HG03432 (cell line): ENCODE measurements around the gene FGFBP1.

Experiments
- ATAC-seq: cut with Tn5 transposase; IDR thresholded peaks from one replicate; pipeline ENCODE4 v1.9.1; 2021; ENCODE audit warnings: mild to moderate bottlenecking, moderate library complexity; ENCODE audit not compliant: unreplicated experiment

The FGFBP1 gene

DNA sequence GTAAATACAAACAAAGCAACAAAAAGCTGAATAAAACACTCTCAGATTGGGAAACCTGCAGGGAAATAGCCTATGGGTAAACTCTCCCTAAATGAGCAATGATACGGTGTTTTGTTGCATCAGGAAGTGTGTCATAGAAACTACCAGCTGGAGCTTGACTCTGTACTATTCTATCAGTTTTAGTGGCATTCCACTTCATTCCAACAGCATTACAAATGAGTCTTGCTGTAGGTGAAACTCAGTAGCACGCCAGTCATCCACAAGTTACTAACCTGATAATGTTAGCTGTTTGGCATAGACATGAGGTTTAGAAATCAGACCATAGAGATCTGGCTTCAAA, 24.9 kb downstream of the FGFBP1 start:
- ATAC-seq: no peak

DNA sequence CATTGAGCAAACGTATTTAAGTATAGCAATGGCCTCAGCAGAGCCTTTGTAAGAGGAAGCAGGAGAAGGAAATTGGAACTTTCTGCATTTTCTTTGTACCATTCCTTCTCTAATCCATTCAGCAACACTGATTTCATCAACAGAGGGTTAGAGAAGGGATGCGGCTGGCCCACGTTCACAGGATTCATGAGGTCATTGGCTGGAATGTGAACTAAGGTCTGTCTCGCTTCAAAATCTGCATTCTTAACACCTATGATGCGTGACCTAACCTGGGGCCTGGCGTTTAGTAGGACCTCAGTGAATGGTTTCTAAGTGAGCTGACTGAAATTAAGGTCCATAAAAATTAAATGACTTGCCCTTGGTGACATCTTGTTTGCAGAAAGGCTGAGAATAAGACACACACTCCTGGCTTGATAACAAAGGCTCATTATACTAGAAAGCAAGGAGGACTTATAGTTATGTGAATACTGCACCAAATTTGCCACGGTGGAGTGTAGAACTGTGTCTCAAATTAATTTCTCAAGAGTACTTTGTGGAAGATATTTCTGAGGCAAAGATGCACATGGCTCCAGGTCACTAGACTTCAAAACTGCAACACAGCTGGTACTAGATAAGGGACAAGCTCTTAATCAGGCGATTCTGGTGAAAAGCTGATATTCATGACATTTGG, 25.4 kb downstream of the FGFBP1 start:
- ATAC-seq: no peak

DNA sequence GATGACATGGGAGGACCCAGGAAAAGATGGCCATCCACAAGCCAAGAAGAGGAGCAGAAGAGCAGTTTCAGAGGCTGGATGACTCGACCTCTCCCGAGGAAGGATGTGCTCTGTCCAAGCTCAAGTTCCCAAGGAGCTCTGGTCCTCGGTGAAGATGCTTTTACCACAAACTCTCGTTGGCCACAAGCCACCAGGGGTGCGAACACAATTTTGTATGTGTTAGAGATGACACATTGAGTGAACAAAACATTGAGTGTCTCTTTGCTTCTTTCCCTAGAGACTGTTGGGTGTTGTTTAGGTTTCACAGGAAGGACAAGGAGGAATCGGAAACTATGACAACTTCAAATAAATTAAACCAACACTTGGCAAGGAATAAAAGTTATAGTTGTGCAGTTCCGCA, 26.3 kb downstream of the FGFBP1 start:
- ATAC-seq: no peak

DNA sequence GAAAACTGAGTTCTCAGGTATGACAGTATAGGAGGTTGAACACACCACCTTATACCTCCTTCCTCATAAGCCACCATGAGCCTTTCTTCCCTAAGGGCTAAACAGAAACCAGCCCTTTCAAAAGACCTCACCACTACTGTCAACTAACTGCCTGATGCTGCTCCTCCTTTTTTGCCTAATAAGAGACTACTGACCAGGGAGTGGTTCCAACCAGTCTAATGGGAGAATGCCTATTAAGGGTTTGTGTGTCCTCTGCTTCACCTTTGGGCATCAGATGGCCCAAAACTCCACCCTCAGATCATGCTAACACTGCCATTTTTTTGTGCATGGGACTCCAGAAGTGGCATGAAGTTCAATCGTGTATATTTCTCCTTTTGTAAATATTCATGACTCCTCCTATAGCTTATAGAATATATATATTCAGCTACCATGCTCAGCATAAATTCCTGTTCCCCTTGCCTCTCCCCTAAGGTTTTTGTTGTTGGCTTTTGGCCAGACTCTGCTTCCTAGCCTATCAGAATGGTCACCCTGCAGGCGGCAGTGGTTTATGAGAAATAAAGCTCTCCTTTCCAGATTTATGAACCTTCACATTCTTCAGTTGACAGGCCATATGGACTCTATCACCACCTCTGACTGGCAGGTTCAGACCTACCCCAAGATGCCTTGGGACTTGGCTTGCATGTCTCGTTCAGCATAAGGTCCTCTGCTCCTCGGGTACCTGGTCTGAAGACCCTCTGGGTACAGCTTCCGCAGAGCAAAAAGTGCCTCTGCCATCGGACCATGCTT, 28.2 kb downstream of the FGFBP1 start:
- ATAC-seq: no peak

DNA sequence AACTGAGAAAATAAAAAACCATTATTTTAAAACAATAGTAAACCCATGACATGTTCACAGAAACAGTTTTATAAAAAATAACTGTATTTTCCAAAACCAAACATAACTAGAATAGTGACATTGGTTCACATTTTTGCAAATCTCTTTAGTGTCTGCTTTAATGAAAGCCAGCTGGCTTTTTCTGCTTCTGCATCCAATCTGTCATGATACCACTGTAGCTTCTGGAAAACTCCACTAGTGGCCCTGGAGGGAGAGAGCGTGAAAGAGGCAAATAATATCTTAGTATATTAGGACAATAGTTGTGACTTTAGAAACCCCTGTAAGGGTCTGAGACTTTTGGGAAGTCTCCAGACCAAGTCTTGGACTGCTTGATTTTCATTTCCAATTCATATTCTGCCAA, 31.1 kb downstream of the FGFBP1 start:
- ATAC-seq: no peak

DNA sequence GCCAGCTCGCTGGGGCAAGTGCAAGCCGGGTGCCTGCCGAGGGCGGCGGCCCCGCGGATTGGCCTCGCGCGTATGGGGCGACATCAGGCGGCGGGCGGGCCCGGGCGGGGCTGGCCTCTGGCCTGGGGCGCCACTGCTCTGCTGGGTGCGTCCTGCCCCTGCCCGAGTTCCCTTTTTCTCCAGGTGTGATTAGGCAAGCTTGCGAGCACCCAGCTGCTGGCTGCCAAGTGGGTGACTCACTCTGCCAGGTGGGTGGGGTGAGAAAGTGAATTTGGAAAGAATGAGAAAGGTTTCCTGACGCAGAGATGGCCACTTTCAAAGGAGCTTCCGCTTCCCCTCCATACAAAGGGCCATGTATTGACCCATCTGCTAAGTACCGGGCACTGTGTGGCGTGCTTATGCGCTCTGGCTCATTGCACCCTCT, 32.5 kb downstream of the FGFBP1 start:
- no peak for ATAC-seq

DNA sequence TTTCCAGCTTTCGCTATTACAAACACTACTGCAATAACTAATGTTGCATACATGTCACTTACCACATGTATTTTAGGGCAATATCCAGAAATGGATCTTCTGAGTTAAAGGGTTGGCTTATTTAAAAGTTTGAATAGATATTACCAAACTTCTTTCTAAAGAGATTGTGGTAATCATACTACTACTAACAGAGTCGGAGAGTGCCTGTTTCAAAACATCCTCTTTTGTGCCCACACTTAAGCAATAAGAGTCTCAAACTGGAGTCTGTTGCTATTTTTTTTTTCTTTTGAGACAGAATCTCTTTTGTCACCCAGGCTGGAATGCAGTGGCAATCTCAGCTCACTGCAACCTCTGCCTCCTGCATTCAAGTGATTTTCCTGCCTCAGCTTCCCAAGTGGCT, 35.8 kb downstream of the FGFBP1 start:
- ATAC-seq: no peak

DNA sequence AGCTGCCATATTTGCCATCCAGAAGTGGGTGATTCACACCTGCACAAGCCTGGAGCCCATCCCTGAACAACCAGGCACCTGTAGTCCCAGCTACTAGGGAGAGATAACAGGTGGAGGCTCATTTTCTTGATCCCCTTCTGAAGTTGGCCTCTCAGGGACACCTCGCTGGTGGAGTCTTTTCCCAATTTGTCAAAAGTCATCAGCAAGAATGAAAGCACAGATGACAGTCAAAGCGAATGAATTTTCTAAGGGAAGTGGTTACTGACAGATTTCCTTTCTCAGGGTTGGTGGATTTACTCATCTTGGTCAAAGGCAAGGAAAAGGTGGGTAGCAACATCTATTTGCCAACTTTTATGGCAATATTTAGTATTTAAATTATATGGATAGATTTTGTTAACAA, 36.5 kb downstream of the FGFBP1 start:
- no peak for ATAC-seq

DNA sequence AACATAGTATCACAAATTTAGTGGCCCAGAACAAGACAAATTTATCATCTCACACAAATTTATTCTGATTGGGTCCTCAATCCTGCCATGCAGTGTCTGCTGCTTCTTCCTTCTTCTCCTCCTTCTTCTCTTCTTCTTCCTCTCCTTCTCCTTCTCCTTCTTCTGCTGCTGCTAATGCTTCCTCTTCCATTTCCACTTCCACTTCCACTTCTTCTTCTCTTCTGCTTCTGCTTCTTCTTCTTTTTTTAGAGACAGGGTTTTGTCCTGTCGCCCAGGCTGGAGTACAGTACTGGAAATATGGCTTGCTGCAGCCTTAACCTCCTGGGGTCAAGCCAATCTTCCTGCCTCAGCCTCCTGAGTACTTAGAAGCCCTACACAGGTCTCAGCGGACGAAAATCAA, 37.5 kb downstream of the FGFBP1 start:
- no peak for ATAC-seq

DNA sequence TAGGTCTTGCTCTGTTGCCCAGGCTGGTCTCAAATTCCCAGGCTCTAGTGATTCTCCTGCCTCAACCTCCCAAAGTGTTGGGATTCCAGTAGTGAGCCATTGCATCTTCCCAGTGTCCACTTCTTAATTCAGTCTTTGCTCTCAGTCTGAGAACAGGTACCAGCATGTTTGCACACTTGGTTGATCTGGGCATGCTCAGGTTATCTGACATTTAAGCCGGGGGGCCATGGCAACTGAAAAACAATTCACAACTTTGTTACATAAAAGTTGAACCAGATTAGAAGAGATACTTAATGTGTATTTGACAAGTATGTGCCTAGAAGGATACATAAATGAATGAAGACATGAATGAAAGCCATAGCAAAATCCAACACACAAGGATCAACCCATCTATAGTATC, 39.0 kb downstream of the FGFBP1 start:
- no peak for ATAC-seq

DNA sequence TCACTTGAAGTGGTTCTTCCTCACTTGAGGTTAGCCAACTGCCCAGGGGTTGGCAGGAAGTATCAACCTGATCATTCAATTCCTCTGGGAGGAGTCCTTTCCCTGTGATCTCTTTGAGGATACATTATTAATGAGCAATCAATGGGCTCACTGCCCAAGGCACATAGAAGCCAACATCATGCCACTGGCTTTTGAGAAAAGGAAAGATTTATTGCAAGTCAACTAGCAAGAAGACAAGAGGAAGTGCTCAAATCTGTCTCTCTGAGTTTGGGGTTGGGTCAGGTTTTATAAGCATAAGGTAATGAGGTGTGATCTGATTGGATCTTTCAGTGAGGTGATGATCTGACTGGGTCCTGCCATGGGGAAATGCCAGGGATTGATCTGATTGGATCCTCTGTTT, 39.6 kb downstream of the FGFBP1 start:
- ATAC-seq: no peak

DNA sequence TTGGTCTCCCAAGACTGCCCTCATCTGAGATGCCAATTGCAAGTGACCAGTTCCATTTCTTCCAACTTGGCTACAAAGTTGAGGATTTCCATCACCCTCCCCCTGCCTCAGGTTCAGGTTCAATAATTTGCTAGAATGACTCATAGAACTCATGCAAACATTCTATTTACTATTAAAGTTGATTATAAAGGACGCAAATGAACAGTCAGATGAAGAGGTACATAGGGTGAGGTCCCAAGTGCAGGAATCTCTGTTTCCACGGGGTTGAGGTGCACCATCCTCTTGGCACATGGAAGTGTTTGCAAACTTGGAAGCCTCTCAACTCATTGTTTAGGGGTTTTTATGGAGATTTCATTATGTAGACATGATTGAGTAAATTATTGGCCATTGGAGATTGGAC, 41.0 kb downstream of the FGFBP1 start:
- ATAC-seq: no peak

DNA sequence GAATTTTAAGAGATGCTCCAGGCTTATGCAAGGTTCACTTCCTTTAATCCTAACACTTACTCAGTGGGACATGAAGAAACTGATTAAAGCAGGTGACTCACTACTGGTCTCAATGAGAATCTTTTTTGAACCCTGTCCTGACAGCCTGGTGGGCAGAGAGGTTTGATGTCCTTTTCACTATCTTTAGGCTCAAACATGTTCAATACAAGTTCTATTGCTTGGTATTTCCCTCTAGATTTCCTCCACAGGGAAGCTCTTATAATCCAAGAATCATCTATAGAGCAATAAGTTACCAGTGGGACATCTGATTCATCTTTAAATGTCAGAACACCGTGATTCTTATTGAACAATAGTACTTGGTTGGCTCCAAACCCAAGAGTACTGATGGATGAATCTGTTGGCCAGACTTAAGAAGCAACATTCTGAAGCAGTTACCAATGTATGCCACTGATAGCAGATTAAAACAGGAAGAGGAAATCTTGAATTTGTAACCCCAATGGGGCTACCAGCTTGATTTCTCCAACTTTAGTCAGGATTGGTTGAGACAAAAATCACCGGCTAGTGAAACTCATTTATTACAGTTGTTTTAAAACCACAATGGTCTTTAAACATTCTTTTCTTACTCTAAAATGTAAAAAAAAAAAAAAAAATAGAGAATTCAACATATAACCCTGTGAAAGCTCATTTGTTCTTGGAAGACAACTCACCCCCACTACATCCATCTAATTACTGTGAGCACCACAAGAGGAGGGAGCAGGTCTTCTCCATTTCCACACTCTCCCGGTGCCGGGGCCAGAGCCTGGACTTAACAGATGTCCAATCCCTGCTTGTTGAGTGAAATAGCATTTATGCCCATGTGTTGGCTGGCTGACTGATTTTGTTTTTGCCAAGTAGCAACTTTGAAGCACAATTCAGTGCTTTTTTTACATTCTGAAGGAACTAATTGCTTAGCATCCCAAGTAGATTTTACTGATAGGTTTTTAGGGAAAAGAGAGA, 43.3 kb downstream of the FGFBP1 start:
- ATAC-seq: no peak

DNA sequence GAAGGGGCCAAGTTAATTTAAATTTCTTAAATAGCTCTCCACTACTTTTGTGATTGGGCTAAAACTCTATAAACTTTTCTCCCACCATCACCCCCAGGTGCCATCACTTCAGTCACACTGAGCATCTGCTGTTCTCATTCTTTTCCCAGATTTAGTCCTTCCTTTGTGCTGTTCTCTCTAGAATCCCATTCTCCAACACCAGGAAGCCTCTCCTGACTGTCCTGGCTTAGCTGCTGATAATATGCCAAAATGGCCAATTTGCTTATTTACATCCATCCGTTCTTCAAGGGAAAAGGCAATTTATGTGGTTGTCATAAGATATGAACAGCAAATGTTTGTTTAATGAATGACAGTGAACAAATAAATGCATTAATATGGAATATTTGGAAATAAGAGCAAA, 44.1 kb downstream of the FGFBP1 start:
- no peak for ATAC-seq

DNA sequence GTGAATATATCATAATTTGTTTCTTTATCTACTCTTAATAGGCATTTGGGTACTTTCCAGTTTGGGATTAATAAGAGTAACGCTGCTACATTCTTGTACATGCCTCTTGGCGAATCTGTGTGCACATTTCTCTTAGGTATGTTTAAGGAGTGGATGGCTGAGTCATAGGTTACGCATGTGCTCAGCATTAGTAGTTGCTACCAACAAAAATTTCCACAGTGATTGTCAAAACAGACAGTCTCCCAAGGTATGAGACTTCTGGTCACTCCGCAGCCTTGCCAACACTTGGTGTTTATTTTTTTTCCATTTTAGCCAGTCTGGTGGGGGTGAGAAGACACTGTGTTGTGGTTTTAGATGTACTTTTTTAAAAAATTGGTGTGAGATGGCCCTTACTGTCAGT, 44.6 kb downstream of the FGFBP1 start:
- no peak for ATAC-seq

DNA sequence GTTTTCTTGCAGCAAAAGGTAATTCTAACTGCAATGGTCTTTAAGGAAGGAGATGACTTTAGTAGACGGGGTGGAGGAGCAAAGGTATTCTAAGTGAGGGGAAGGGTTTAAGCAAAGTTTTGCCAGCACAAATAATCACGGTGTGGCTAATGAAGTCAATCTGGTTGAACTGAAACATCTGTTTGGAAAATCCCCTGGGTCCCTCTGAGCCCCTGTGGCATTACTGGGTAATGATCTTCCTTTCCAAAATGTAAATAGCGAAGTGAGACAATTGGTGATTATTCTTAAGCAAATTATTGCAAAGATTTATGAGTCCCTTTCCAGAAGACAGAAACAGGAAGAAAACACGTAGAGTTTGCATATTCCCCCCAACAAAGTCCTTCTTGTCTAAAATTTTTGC, 47.2 kb downstream of the FGFBP1 start:
- peak; percentile 60 for ATAC-seq

DNA sequence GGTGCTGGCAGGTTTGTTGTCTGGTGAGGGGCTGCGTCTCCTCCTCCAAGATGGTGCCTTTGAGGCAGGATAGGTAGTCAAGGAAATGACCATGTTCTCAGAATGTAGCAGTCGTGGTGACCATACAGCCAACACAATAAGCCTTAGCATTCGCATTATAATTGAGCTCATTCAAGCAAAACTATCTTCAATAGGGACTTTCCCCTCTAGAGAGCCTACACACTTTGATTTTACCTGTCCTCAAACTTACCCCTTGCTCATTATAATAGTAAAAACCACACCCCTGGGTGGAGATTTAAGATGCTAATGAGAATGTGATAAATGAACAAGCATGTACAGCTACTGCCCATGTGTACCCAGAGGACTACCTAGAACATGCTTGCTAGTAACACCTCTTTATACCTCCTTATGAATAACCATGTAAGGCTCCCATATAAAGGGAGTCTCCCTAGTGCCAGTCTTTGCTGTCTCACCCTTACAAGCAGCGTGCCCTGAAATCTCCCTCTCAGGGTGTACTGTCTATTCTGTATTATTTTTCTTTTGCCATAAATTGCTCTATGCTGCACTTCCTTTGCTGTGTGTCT, 48.2 kb downstream of the FGFBP1 start:
- ATAC-seq: no peak

DNA sequence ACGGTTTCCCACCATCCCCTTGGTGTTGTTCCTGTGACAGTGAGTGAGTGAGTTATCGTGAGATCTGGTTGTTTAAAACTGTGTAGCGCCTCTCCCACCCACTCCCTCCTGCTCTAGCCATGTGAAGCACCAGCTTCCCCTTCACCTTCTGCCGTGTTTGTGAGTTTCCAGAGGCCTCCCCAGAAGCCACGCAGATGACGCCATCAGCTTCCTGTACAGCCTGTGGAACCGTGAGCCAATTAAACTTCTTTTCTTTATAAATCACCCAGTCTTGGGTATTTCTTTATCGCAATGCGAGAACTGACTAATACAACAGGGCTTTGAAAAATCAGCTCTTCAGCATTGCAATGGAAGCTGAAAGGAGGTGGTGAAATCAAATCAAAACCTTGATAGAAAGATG, 50.0 kb downstream of the FGFBP1 start:
- ATAC-seq: no peak
